NCI-H345 treated with DMSO at 0.1 percent for 48 hours (cell line): ENCODE results near the gene LGI4.
A peak's percentile ranks its signal among the peaks of the same experiment; 100 is the strongest.
"Not testable (repeated sequence)": the region's sequence is repeated elsewhere in the genome, so short reads cannot be mapped to it uniquely, and the experiment has no call there.

Experiments
- DNase-seq: peaks from one replicate; lab custom pipeline; 2025; ENCODE audit not compliant: unreplicated experiment; lab: John Stamatoyannopoulos, UW

The LGI4 gene

GRCh38 chr19:35142606-35143230, 7.9 kb upstream of the LGI4 start:
- DNase-seq: no peak

- DNase-seq: no peak
Observed at GRCh38 chr19:35141837-35142605, 7.2 kb upstream of the LGI4 start.

- peak; percentile 75 for DNase-seq
Observed at GRCh38 chr19:35140962-35141836, 6.3 kb upstream of the LGI4 start.

- DNase-seq: no peak
Observed at GRCh38 chr19:35140207-35140961, 5.5 kb upstream of the LGI4 start.

- DNase-seq: no peak
Observed at GRCh38 chr19:35138305-35138892, 3.5 kb upstream of the LGI4 start, which contains the start of gene FXYD1. TSS of gene FXYD1 (plus strand) at chr19:35138824. CDS start at chr19:35140080, 1,256 bp downstream.

GRCh38 chr19:35136977-35137702, 2.3 kb upstream of the LGI4 start:
- no peak for DNase-seq

GRCh38 chr19:35136231-35136630, 1.4 kb upstream of the LGI4 start:
- DNase-seq: no peak

- DNase-seq: peak; percentile 46
Observed at GRCh38 chr19:35135389-35135909, 590 bp upstream of the LGI4 start.

GRCh38 chr19:35133826-35134225, 1.0 kb downstream of the LGI4 start:
- DNase-seq: no peak

GRCh38 chr19:35132254-35132653, 2.6 kb downstream of the LGI4 start:
- no peak for DNase-seq

GRCh38 chr19:35130761-35131720, 3.8 kb downstream of the LGI4 start:
- no peak for DNase-seq

- not testable (repeated sequence) for DNase-seq
Observed at GRCh38 chr19:35129724-35130274, 5.1 kb downstream of the LGI4 start.

GRCh38 chr19:35128398-35129057, 6.3 kb downstream of the LGI4 start:
- DNase-seq: no peak

- no peak for DNase-seq
Observed at GRCh38 chr19:35127871-35128270, 7.0 kb downstream of the LGI4 start.

GRCh38 chr19:35126624-35126959, 8.3 kb downstream of the LGI4 start:
- no peak for DNase-seq

- DNase-seq: no peak
Observed at GRCh38 chr19:35125749-35126623, 8.9 kb downstream of the LGI4 start.

GRCh38 chr19:35125270-35125717, 9.6 kb downstream of the LGI4 start:
- DNase-seq: no peak
